Endothelial cell of umbilical vein (primary cell): ENCODE measurements around the gene PLA2R1.

Experiments used
- CTCF ChIP-seq, 2 donors: IDR thresholded peaks; 1 replicate in 1 of 2; 2 replicates in 1 of 2; pipeline ENCODE4 v1.5.1; 2011; ENCODE audit warnings: low read length in 2 of 2, mild to moderate bottlenecking in 2 of 2, moderate library complexity in 2 of 2, control low read depth in 1 of 2, inconsistent platforms in 1 of 2, low read depth in 1 of 2; ENCODE audit not compliant: insufficient read depth in 1 of 2; ENCODE audit errors: extremely low read depth in 1 of 2
- TF ChIP-seq, protein P1 (sequence below): IDR thresholded peaks from 2 replicates; pipeline ENCODE4 v1.6.1; 2011; ENCODE audit not compliant: insufficient read depth, insufficient read length

GRCh38 chr2:160055726-160056108, 6.7 kb downstream of the PLA2R1 start:
- TF ChIP-seq CTCF (IDR thresholded peaks at IDR 0.05; ENCODE audit: extremely low read depth in 1 of 2, insufficient read depth in 1 of 2, low read depth in 1 of 2, low read length in 2 of 2) = no peak
- TF ChIP-seq, protein P1, sequence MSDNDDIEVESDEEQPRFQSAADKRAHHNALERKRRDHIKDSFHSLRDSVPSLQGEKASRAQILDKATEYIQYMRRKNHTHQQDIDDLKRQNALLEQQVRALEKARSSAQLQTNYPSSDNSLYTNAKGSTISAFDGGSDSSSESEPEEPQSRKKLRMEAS = no peak
